ENCODE measurements around the gene ITGB1.
A peak's percentile ranks its signal among the peaks of the same experiment; 100 is the strongest.

The ITGB1 gene

GRCh38 chr10:32955299-32955772, 2.7 kb downstream of the ITGB1 start:
- no peak for DNase-seq (ENCODE audit: low spot score)

DNA sequence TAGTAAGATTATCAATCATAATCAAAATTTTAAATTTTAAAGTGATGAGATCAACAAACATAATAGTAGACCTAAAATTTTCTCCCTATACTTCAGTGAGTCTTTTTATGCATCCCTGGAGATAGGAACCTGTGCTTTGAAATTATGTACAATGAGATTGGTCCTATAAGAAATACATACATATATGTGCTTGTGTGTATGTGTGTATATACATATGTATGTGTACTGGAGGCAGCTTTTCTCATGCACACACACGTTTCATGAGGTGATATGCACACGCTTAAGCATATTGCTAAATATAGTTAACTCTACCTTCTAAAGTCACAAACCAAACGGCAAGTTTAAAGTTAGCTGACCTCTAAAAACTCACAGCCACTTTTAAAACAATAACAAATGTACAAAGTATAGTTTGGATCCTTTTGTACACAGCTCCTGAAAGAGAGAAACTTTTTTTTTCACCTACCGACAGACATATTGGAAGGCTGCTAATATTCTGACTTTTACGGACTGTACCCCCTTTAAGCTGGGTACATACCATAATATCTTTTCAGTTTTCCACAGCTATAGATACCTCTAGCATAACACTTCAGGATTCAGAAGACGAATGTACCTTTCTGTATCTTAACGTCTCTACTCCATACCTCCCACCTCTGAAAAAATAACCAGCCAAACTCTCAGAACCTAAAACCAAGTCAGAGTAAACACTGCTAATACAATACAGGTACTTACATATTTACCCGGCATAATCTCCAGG, 3.3 kb downstream of the ITGB1 start:
- no peak for DNase-seq (ENCODE audit: low spot score)

GRCh38 chr10:32954080-32954479, 4.0 kb downstream of the ITGB1 start:
- DNase-seq (ENCODE audit: low spot score), result no peak

- peak; percentile 46 for DNase-seq (ENCODE audit: low spot score)
Observed at GRCh38 chr10:32953277-32953927, 4.6 kb downstream of the ITGB1 start.

DNA sequence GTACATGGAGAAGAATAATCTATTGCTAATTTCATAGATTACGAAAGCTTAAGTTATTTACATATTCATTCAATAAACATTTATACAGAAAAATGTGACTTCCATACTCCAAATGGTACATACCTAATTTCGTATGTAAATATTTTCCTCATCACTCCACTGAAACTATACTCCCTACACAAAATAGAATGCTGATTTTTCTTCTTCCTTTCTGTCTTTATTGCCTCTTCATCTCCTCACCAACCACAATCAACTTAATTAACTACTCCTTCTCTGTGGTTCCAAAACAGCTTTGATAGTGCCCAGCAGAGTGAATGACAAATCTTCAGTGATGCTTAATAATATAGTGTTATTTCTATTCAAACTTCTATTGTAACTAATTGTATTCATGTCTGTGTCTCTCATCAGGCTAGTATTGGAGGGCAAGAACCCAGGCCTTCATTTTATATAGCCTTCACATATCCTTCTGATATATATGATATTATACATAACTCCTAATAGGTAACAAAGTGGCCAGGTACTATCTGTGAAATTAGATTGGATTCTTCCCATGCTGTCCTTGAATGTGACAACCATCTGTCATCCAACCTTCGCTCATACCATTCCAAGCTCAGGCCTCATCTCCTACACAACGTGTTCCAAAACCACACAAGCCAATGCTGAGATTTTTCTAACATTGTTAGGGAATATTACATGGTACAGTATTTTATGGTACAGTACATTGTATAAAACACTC, 5.3 kb downstream of the ITGB1 start:
- no peak for DNase-seq (ENCODE audit: low spot score)

DNA sequence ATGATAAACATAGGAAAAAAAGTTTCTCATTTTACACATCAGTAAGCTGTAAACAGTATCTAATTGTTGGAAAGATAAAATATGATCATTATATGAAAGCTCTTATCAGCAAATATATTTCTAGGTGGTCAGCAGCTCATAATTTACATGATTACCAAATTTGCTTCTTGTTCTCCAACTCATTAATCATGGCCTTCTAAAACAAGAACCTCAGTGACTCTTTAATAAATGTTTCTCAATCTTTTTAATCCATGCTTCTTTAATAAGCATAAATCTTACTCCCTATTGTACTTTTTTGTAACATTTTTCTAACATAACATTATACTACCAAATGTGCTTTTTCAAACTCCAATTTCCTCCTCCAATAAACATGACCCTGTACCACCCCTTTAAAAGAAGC, 5.9 kb downstream of the ITGB1 start:
- DNase-seq (ENCODE audit: low spot score), result no peak

DNA sequence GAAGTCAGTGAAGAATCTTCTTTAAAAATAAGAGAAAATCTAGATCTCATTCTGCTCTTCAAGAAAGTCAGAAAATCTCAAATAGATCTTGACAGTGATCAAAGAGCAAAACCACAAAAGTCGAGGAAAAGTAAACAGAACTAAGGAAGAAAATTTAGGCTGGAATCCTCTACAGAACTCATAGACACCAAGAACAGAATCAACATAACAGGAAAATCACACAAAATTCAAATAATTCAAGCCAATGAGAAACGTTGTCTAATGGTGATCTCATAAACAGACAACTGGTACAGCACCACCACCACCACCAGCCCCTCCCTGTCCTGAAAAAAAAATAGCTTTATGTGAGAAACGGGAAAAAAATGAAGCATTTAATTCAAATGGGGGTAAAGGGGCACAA, 6.9 kb downstream of the ITGB1 start:
- DNase-seq (ENCODE audit: low spot score), result no peak

- DNase-seq (ENCODE audit: low spot score), result no peak
Observed at GRCh38 chr10:32950591-32951108, 7.4 kb downstream of the ITGB1 start.

DNA sequence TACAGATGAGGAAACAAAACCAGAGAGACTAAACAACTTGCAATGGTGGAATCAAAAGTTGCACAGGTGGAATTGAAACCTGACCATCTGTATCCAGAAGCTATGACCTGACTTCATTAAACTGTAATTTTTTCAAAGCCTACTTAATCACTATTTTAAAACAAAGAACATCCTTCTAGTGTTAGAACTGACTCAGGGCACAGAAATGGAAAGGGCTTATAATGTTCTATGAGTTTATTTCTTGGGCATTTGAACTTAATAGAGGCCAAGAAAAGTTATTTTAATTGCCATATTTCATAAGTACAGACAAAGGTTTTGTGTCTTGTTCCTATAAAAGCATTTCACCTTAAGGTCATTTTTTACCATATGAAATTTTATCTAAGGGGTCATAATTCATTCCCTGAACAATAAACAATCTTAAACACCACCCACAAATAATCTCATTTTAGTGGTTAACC, 8.8 kb downstream of the ITGB1 start:
- no peak for DNase-seq (ENCODE audit: low spot score)

DNA sequence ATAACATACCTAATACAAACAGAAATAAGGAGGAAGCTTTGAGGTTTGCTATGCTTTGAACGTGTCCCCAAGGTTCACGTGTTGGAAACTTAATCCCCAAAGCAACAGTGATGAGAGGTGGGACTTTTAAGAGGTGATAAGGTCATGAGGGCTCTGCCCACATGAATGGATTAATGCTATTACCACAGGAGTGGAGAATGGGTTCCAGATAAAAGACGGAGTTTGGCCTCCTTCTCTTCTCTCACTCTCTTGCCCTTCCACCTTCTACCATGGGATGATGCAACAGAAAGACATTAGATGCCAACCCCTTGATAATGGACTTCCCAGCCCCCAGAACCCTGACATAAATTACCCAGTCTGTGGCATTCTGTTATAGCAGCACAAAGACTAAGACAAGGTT, 9.6 kb downstream of the ITGB1 start:
- DNase-seq (ENCODE audit: low spot score), result no peak

DNA sequence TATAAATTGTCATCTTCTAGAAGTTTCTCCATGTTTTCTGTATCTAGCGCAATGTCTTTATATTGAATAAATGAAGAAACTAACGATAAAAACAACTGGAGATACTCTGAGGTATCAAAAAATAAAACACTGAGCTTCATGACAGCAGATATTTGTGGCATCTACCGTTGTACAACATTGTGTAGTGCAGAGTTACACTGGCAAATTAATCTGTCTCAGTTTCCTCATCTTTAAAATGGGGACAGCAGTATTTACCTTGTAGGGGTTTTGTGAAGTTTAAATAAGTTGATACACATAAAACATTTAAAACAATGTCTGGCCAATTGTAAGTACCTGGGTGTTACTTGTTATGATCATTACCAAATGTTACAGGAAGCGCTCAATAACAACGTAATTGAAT, 10.4 kb downstream of the ITGB1 start:
- DNase-seq (ENCODE audit: low spot score), result no peak

- DNase-seq (ENCODE audit: low spot score), result no peak
Observed at GRCh38 chr10:32946108-32946507, 11.9 kb downstream of the ITGB1 start.

DNA sequence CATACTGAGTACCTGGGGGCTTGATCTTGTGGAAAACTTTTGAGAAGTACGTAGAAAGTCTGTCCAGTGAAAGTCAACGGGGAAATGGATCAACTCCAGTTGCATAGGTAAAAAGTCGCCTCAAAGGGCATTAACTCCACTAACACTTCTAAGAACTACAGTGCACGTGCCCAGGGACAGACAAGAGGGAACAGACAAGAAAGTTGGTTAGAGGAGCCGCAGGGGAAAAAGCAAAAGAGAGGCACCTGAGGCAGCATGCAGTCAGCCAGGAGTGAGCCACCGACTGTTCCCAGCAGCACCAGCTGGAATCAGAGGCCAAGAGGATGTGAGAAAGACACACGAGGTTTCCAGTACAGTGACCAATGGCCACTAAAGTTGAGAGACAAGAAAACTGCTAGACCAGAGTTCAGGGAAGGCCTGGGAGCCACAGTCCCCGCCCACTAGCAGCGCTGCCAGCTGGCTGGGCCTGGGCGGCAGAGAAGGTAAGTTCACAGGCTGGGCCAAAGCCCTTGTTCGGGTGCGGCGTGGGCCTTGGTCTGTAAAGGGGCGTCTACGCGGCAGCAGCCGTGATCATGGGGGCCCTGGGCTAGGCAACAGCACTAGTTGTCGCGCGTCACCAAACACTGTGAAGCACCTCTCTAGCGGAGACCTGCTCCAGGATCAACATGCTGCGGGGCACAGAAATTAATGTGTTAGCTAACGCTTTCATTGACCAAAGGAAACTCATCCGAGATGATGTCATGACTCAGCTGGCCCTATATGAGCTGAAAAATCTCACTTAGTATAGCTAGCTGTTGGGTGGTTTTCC, 14.0 kb downstream of the ITGB1 start:
- no peak for DNase-seq (ENCODE audit: low spot score)

DNA sequence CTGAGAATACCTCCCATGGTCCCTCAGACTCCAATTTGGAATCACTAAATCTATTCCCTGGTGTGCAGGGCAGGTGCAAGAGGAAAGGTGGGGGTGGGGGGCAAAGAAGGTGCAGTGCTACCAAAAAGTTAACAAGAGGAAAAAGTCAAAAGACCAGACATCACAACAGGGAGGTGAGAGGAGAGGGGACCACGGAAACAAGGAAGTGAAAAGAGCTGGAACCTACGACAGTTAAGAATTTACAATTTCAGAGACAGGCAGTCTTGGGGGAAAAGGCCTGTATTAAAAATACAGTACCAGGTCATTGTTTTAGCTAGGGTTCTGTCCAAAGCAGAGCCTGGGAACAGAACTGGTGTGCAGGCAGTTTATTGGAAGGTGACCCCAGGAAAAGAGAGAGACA, 14.6 kb downstream of the ITGB1 start:
- DNase-seq (ENCODE audit: low spot score), result no peak

DNA sequence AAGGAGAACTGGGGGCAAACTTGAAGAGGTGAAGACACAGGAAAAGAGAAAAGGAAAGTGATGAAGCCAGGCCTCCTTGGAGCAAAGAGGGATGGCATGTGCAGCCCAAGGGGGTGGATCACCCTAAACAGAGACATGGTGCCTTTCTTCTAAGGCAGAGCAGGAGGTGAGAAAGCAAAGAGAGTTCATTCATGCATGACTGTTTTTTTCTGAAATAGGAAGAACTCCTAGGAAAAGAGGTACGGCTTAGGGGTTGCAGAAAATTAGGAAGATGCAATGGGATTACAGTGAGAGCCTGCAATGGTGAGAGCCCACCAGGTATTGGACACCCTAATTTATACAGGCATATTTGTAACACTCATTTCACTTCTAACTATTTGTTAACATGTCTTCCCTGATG, 15.9 kb downstream of the ITGB1 start:
- no peak for DNase-seq (ENCODE audit: low spot score)

DNA sequence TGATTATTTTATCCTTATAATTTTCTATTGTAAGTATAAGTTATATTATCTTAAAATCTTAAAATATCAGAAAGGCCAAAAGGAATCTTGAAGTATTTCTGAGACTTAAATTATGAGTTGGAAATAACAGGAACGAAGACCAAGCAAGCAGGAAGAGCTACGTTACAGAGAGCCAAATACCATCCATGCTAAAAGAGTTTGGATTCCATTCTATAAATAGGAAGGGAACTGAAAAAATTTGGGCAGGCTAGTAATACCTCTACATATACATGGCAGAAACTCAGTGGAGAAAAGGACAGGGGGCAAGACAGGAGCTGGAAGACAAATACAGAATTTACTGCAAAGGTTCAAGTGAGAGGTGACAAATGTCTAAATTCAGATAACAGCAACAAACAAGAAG, 16.7 kb downstream of the ITGB1 start:
- no peak for DNase-seq (ENCODE audit: low spot score)

GRCh38 chr10:32940321-32941301, 17.4 kb downstream of the ITGB1 start:
- DNase-seq (ENCODE audit: low spot score), result no peak

GRCh38 chr10:32939296-32940111, 18.5 kb downstream of the ITGB1 start:
- DNase-seq (ENCODE audit: low spot score), result no peak

GRCh38 chr10:32938554-32939061, 19.4 kb downstream of the ITGB1 start:
- no peak for DNase-seq (ENCODE audit: low spot score)
